ENCODE data around the gene TMEM203.

The TMEM203 gene

DNA sequence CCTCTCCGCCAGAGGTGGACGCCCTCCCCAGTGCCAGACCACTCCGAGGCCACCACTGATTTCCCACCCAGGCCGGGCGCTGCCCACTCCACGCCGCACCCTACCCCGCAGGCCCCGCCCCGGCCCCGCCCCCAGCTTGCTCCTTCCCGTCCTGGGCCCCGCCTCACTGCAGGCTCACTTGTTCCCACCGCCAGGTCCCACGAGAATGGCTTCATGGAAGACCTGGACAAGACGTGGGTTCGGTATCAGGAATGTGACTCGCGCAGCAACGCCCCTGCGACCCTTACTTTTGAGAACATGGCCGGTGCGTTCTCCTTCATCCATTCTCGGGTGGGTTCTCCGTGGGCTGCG is 42.1 kb downstream of the TMEM203 start:
- no peak for TF ChIP-seq RAD21 (IDR thresholded peaks at IDR 0.05; ENCODE audit: low read depth)
- no peak for TF ChIP-seq EGR1 (IDR thresholded peaks at IDR 0.05)
- TF ChIP-seq YY1 (IDR thresholded peaks at IDR 0.05; ENCODE audit: low read depth) = no peak
- TF ChIP-seq TAF1 (IDR thresholded peaks at IDR 0.05; ENCODE audit: low read depth) = no peak
- no peak for TF ChIP-seq NFIC (IDR thresholded peaks at IDR 0.05)
- TF ChIP-seq, protein P1, sequence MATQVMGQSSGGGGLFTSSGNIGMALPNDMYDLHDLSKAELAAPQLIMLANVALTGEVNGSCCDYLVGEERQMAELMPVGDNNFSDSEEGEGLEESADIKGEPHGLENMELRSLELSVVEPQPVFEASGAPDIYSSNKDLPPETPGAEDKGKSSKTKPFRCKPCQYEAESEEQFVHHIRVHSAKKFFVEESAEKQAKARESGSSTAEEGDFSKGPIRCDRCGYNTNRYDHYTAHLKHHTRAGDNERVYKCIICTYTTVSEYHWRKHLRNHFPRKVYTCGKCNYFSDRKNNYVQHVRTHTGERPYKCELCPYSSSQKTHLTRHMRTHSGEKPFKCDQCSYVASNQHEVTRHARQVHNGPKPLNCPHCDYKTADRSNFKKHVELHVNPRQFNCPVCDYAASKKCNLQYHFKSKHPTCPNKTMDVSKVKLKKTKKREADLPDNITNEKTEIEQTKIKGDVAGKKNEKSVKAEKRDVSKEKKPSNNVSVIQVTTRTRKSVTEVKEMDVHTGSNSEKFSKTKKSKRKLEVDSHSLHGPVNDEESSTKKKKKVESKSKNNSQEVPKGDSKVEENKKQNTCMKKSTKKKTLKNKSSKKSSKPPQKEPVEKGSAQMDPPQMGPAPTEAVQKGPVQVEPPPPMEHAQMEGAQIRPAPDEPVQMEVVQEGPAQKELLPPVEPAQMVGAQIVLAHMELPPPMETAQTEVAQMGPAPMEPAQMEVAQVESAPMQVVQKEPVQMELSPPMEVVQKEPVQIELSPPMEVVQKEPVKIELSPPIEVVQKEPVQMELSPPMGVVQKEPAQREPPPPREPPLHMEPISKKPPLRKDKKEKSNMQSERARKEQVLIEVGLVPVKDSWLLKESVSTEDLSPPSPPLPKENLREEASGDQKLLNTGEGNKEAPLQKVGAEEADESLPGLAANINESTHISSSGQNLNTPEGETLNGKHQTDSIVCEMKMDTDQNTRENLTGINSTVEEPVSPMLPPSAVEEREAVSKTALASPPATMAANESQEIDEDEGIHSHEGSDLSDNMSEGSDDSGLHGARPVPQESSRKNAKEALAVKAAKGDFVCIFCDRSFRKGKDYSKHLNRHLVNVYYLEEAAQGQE (IDR thresholded peaks at IDR 0.05; ENCODE audit: low read depth) = no peak
- TF ChIP-seq, protein P2, sequence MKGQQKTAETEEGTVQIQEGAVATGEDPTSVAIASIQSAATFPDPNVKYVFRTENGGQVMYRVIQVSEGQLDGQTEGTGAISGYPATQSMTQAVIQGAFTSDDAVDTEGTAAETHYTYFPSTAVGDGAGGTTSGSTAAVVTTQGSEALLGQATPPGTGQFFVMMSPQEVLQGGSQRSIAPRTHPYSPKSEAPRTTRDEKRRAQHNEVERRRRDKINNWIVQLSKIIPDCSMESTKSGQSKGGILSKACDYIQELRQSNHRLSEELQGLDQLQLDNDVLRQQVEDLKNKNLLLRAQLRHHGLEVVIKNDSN (IDR thresholded peaks at IDR 0.05) = no peak
- TF ChIP-seq ZBTB7A (IDR thresholded peaks at IDR 0.05; ENCODE audit: low read depth) = no peak
- no peak for TF ChIP-seq TEAD4 (IDR thresholded peaks at IDR 0.05)
- no peak for TF ChIP-seq FOXM1 (IDR thresholded peaks at IDR 0.05; ENCODE audit: borderline replicate concordance, low read depth)

DNA sequence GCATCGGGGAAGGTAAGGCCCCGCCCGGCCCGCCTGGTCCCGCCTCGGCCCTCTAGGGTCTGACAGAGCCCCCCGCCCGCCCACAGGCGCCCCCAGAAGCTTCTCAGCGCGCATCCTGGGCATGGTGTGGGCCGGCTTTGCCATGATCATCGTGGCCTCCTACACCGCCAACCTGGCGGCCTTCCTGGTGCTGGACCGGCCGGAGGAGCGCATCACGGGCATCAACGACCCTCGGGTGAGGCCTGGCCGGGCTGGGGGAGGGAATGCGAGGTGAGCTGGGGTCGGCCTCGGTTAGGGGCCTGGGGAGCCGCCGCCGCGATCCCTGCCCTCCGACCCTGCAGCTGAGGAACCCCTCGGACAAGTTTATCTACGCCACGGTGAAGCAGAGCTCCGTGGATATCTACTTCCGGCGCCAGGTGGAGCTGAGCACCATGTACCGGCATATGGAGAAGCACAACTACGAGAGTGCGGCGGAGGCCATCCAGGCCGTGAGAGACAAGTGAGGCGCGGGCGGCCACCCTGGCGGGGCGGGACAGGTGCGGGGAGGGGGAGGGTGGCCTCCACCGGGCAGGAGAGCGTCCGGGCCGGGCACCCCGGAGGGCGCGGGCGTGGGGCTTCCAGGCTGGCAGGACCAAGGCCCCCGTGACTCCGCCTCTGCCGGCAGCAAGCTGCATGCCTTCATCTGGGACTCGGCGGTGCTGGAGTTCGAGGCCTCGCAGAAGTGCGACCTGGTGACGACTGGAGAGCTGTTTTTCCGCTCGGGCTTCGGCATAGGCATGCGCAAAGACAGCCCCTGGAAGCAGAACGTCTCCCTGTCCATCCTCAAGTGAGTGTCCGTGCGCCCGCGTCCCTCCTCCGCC is 42.7 kb downstream of the TMEM203 start:
- TF ChIP-seq FOXM1 (IDR thresholded peaks at IDR 0.05; ENCODE audit: borderline replicate concordance, low read depth) = no peak
- TF ChIP-seq YY1 (IDR thresholded peaks at IDR 0.05; ENCODE audit: low read depth) = no peak
- no peak for TF ChIP-seq CREB1 (IDR thresholded peaks at IDR 0.05; ENCODE audit: low read depth)
- no peak for TF ChIP-seq TCF12 (IDR thresholded peaks at IDR 0.05; ENCODE audit: low read depth)
- no peak for TF ChIP-seq TAF1 (IDR thresholded peaks at IDR 0.05; ENCODE audit: low read depth)
- no peak for TF ChIP-seq TEAD4 (IDR thresholded peaks at IDR 0.05)

DNA sequence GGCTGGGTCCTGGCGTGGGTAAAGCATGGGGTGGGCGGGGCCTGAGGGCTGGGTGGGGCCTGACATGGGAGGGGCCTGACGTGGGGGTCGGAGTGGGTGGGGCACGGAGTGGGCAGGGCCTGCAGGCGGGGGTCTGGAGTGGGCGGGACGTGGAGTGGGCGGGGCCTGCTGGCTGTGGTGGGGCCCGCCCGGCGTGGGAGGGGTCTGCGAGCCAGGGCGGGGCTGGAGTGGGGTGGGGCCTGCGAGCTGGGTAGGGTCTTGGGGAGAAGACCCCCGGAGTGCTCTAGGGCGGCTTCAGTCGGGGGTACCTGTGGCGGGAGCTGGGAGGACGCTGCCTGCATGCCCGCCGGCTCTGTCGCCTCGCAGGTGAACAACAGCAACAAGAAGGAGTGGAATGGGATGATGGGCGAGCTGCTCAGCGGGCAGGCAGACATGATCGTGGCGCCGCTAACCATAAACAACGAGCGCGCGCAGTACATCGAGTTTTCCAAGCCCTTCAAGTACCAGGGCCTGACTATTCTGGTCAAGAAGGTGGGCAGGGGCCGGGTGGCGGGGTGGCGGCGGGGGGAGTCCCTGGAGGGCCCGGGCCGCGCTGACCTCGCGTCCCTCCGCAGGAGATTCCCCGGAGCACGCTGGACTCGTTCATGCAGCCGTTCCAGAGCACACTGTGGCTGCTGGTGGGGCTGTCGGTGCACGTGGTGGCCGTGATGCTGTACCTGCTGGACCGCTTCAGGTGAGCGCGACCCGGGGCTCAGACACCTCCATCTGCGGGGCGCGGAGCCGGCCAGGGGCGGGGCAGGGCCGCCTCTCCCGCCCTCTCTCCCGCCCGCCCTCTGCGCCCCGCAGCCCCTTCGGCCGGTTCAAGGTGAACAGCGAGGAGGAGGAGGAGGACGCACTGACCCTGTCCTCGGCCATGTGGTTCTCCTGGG is 43.6 kb downstream of the TMEM203 start:
- TF ChIP-seq EP300 (IDR thresholded peaks at IDR 0.05; ENCODE audit: borderline replicate concordance) (no peak), NFIC (IDR thresholded peaks at IDR 0.05) (no peak), EGR1 (IDR thresholded peaks at IDR 0.05) (no peak), CREB1 (IDR thresholded peaks at IDR 0.05; ENCODE audit: low read depth) (no peak), TEAD4 (IDR thresholded peaks at IDR 0.05) (no peak), ZBTB7A (IDR thresholded peaks at IDR 0.05; ENCODE audit: low read depth) (no peak), CEBPB (IDR thresholded peaks at IDR 0.05) (no peak), YY1 (IDR thresholded peaks at IDR 0.05; ENCODE audit: low read depth) (no peak), TAF1 (IDR thresholded peaks at IDR 0.05; ENCODE audit: low read depth) (no peak), FOXM1 (IDR thresholded peaks at IDR 0.05; ENCODE audit: borderline replicate concordance, low read depth) (no peak), RAD21 (IDR thresholded peaks at IDR 0.05; ENCODE audit: low read depth) (no peak), TCF12 (IDR thresholded peaks at IDR 0.05; ENCODE audit: low read depth) (no peak)
- TF ChIP-seq, protein P1 (IDR thresholded peaks at IDR 0.05; ENCODE audit: low read depth) = no peak
- TF ChIP-seq, protein P2 (IDR thresholded peaks at IDR 0.05) = no peak
- TF ChIP-seq, protein P3, sequence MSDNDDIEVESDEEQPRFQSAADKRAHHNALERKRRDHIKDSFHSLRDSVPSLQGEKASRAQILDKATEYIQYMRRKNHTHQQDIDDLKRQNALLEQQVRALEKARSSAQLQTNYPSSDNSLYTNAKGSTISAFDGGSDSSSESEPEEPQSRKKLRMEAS (IDR thresholded peaks at IDR 0.05) = no peak

DNA sequence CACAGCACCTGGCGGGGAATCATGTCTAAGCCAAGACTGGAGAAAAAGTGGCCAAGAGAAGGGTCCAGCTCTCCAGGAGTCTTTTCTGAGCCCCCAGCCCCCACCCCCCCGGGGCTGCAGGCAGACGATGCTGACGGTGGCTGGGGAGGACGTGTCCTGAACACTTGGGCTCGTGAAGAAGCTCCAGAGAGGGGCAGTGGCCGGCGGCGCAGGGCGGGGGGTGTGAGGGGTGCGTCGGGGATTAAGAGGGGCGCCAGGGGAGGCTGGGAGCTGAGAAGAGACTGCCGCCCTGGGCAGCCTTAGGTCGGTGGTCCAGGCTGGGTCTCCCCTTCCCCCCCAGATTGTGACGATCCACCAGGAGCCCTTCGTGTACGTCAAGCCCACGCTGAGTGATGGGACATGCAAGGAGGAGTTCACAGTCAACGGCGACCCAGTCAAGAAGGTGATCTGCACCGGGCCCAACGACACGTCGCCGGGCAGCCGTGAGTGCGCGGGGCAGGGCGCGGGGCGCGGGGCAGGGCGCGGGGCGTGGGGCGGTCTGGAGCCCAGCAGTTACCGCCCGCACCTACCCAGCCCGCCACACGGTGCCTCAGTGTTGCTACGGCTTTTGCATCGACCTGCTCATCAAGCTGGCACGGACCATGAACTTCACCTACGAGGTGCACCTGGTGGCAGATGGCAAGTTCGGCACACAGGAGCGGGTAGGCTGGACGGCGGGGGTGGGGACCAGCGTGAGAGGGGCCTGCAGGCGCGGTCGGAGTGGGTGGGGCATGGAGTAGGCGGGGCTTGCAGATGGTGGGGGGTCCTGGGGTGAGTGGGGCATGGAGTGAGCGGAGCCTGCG is 44.5 kb downstream of the TMEM203 start:
- no peak for TF ChIP-seq RAD21 (IDR thresholded peaks at IDR 0.05; ENCODE audit: low read depth)

DNA sequence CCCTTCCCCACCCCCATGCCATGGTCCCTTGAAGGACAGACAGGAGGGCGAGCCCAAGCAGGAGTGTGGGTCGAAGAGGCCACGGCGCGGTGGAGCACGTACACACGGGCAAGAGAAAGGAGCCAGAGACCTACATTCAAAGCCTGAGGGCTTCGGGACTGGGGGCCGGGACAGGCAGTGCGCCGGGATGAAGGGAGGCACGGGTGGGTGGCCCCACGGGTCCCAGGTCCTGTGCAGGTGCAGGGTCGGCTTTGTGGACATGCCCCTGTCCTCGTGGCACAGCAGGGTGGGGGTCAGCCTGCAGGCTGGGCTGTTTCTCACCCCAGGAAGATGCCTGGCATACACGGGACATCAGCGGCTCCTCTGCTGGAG is 45.4 kb downstream of the TMEM203 start:
- TF ChIP-seq ZBTB7A (IDR thresholded peaks at IDR 0.05; ENCODE audit: low read depth) = no peak
- TF ChIP-seq CREB1 (IDR thresholded peaks at IDR 0.05; ENCODE audit: low read depth) = no peak

Data from Ishikawa (cell line).